Measurements from ENCODE around the gene C1QTNF9B. TPM values are rescaled to one million over a fixed set of nuclear protein-coding genes. Genes with fewer than 3 reads are reported as not detected.

C1QTNF9B gene
- total and polyA plus RNA-seq, 2 donors (not counting 1 experiment from before 2014, with no cell fraction given), result not detected

GRCh38 chr13:23871616-23872220, 25.6 kb downstream of the C1QTNF9B start:
- H3K4me2 ChIP-seq (replicated peaks; ENCODE audit: low read depth, low read length, poor library complexity, severe bottlenecking), result no peak overlapping the region
- Mint-ChIP-seq H3K9me3 (ENCODE audit: insufficient read depth) (no peaks in the 10 kb centered on the region), H3K27me3 (no peaks in the 10 kb centered on the region), H3K4me3 (no peak overlapping the region), H3K27ac (no peak overlapping the region), H3K4me1 (peaks cover 13% of the 10 kb centered on the region)
- no peaks in the 10 kb centered on the region for H4K20me1 ChIP-seq (ENCODE audit: control insufficient read depth, insufficient read depth, low read length, poor library complexity, severe bottlenecking)
- no CpG with 5 or more reads among the region's 2 CpGs for WGBS (ENCODE audit: insufficient coverage)
- no peaks in the 10 kb centered on the region for H3K27me3 ChIP-seq (replicated peaks in 1 of 4; ENCODE audit: control extremely low read depth in 1 of 4, control insufficient read depth in 3 of 4, insufficient read depth in 4 of 4, low read length in 3 of 4)
- H3K4me3 ChIP-seq (ENCODE audit: control extremely low read depth in 1 of 5, extremely low read depth in 1 of 5, insufficient read depth in 1 of 5, low read depth in 2 of 5, low read length in 4 of 5), result no peak overlapping the region
- POLR2A ChIA-PET, result no interaction called here
- intact Hi-C loops (cut with micrococcal nuclease), result loop anchor here (1.0 to 5.0 kb wide), 10 partner anchors 18 to 487 kb away; partner anchors contain the start of gene MIPEP
- H3K36me3 ChIP-seq (replicated peaks in 1 of 2; ENCODE audit: control extremely low read depth in 1 of 2, control insufficient read depth in 1 of 2, extremely low read depth in 1 of 2, insufficient read depth in 2 of 2, low read length in 1 of 2), result peaks cover 0 to 2% of the 10 kb centered on the region in 2 experiments
- no peaks in the 10 kb centered on the region for H3K79me2 ChIP-seq (ENCODE audit: control insufficient read depth, insufficient read depth, low read length)
- TF ChIP-seq EZH2 (IDR thresholded peaks at IDR 0.05; ENCODE audit: borderline replicate concordance, insufficient read depth, low read depth, low read length, poor library complexity, severe bottlenecking), result no peak
- peak; percentile 90 for TF ChIP-seq CTCF (IDR thresholded peaks at IDR 0.05)
- no peak overlapping the region for H2AFZ ChIP-seq (ENCODE audit: insufficient read depth, low read depth, low read length, poor library complexity, severe bottlenecking)
- CTCF ChIA-PET, result interaction anchor here (0.7 to 2.2 kb wide), 6 partner anchors 18 to 1478 kb away, joined by 3 to 15 read pairs (median 6); partner anchors contain the start of gene MIPEP
- peaks cover 10 to 12% of the 10 kb centered on the region in 2 donors for H3K4me1 ChIP-seq (ENCODE audit: control insufficient read depth in 2 of 2, insufficient read depth in 2 of 2, low read length in 2 of 2)
- H3K9ac ChIP-seq (ENCODE audit: low read length), result no peak overlapping the region
- DNase-seq (peak; percentile 44), ATAC-seq (ENCODE audit: low read depth) (no peak)
- H3K27ac ChIP-seq (ENCODE audit: low read length in 2 of 2), result no peak overlapping the region
- no peaks in the 10 kb centered on the region for H3K9me3 ChIP-seq (ENCODE audit: control extremely low read depth in 1 of 3, control insufficient read depth in 2 of 3, insufficient read depth in 1 of 3, low read length in 2 of 3)
